KG1 (cell line): ENCODE data around the gene NKAIN4.

Experiments
- DNase-seq: peaks from one replicate; lab custom pipeline; 2025; lab: John Stamatoyannopoulos, UW

NKAIN4 gene

GRCh38 chr20:63218701-63219446, 35.4 kb downstream of the NKAIN4 start:
- DNase-seq = no peak

GRCh38 chr20:63217706-63218105, 36.6 kb downstream of the NKAIN4 start:
- DNase-seq = no peak

- no peak for DNase-seq
Observed at GRCh38 chr20:63216849-63217471, 37.3 kb downstream of the NKAIN4 start.

- DNase-seq = peak; percentile 91
Observed at GRCh38 chr20:63216041-63216848, 38.0 kb downstream of the NKAIN4 start, which contains the start of gene YTHDF1. YTHDF1 (minus strand) TSS chr20:63216131; CDS start chr20:63215892, 239 bp downstream.

- DNase-seq = no peak
Observed at GRCh38 chr20:63215101-63216040, 38.9 kb downstream of the NKAIN4 start.

- no peak for DNase-seq
Observed at GRCh38 chr20:63214514-63214913, 39.7 kb downstream of the NKAIN4 start.

- DNase-seq = no peak
Observed at GRCh38 chr20:63212792-63213191, 41.5 kb downstream of the NKAIN4 start.

GRCh38 chr20:63212393-63212730, 41.9 kb downstream of the NKAIN4 start:
- no peak for DNase-seq

GRCh38 chr20:63210011-63210605, 44.2 kb downstream of the NKAIN4 start:
- DNase-seq = no peak

GRCh38 chr20:63208346-63208909, 45.8 kb downstream of the NKAIN4 start:
- no peak for DNase-seq

- no peak for DNase-seq
Observed at GRCh38 chr20:63206878-63207277, 47.4 kb downstream of the NKAIN4 start.

- DNase-seq = no peak
Observed at GRCh38 chr20:63205896-63206295, 48.4 kb downstream of the NKAIN4 start.

- DNase-seq = no peak
Observed at GRCh38 chr20:63204362-63204761, 49.9 kb downstream of the NKAIN4 start.

GRCh38 chr20:63202811-63203526, 51.3 kb downstream of the NKAIN4 start:
- no peak for DNase-seq

GRCh38 chr20:63202021-63202420, 52.2 kb downstream of the NKAIN4 start:
- DNase-seq = no peak

- no peak for DNase-seq
Observed at GRCh38 chr20:63198606-63199005, 55.7 kb downstream of the NKAIN4 start.

GRCh38 chr20:63196768-63197470, 57.3 kb downstream of the NKAIN4 start:
- DNase-seq = no peak

GRCh38 chr20:63194797-63195173, 59.5 kb downstream of the NKAIN4 start:
- no peak for DNase-seq

GRCh38 chr20:63194007-63194796, 60.1 kb downstream of the NKAIN4 start:
- DNase-seq = no peak
